WERI-Rb-1 (cell line): Measurements from ENCODE around the gene CTTNBP2.

Experiments
- DNase-seq: peaks from one replicate; pipeline ENCODE4 v3.0.0-alpha.2; 2020
- H3K27ac ChIP-seq: fragments of 250-450 bp; sonication (Bioruptor Pico); 2 replicates; pipeline ENCODE4 v1.5.1; 2020; ENCODE audit warnings: mild to moderate bottlenecking, moderate library complexity
- H3K27me3 ChIP-seq: fragments of 250-450 bp; sonication (Bioruptor Pico); 2 replicates; pipeline ENCODE4 v1.5.1; 2021; ENCODE audit warnings: mild to moderate bottlenecking, low read depth, moderate library complexity; ENCODE audit not compliant: insufficient read depth, severe bottlenecking
- H3K36me3 ChIP-seq: fragments of 250-450 bp; sonication (Bioruptor Pico); 2 replicates; pipeline ENCODE4 v1.5.1; 2020; ENCODE audit warnings: mild to moderate bottlenecking, moderate library complexity
- H3K4me3 ChIP-seq: 2 replicates; pipeline ENCODE4 v1.5.1; 2011; ENCODE audit warnings: low read depth, mild to moderate bottlenecking, control low read depth, low read length
- H3K9me3 ChIP-seq: fragments of 250-450 bp; sonication (Bioruptor Pico); 2 replicates; pipeline ENCODE4 v1.5.1; 2021; ENCODE audit warnings: mild to moderate bottlenecking, moderate library complexity; ENCODE audit not compliant: severe bottlenecking
- TF ChIP-seq, protein P1 (sequence below): IDR thresholded peaks from 2 replicates; pipeline ENCODE4 v1.5.1; 2011; ENCODE audit warnings: low read depth, mild to moderate bottlenecking, control low read depth, inconsistent platforms, low read length

The CTTNBP2 gene

DNA sequence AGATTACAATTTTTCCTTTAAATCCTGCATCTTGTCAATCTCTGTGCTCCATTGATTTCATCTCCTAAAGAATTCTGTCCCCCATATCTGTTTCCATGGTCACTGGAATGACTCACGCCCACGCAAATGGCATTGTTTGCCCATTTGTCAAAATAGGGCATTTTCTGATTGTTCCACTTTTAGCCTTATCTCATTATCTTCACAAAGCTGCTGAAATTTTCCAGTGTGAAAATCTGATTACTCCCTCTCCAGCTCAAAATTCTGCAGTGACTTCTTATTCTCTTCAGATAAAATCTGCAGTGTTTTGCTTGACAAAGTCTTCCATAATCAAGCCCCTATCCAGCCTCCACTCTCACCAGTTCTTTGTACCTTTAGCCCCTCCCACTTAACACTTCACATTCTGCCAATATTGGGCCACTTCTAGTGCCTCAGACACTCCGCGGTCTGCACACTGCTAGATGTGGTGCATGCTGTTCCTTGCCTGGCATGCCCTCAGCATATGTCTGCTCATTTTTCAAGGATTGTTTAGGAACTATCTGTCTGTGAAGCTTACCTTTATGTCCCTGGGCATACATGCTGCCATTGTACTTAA, 33.9 kb upstream of the CTTNBP2 start:
- DNase-seq = no peak
- H3K9me3 ChIP-seq = no peaks in the 10 kb centered on the region
- no peaks in the 10 kb centered on the region for H3K36me3 ChIP-seq
- peaks cover 8% of the 10 kb centered on the region for H3K27me3 ChIP-seq
- H3K4me3 ChIP-seq = no peak overlapping the region
- TF ChIP-seq, protein P1, sequence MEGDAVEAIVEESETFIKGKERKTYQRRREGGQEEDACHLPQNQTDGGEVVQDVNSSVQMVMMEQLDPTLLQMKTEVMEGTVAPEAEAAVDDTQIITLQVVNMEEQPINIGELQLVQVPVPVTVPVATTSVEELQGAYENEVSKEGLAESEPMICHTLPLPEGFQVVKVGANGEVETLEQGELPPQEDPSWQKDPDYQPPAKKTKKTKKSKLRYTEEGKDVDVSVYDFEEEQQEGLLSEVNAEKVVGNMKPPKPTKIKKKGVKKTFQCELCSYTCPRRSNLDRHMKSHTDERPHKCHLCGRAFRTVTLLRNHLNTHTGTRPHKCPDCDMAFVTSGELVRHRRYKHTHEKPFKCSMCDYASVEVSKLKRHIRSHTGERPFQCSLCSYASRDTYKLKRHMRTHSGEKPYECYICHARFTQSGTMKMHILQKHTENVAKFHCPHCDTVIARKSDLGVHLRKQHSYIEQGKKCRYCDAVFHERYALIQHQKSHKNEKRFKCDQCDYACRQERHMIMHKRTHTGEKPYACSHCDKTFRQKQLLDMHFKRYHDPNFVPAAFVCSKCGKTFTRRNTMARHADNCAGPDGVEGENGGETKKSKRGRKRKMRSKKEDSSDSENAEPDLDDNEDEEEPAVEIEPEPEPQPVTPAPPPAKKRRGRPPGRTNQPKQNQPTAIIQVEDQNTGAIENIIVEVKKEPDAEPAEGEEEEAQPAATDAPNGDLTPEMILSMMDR = no peak
- no peak overlapping the region for H3K27ac ChIP-seq

DNA sequence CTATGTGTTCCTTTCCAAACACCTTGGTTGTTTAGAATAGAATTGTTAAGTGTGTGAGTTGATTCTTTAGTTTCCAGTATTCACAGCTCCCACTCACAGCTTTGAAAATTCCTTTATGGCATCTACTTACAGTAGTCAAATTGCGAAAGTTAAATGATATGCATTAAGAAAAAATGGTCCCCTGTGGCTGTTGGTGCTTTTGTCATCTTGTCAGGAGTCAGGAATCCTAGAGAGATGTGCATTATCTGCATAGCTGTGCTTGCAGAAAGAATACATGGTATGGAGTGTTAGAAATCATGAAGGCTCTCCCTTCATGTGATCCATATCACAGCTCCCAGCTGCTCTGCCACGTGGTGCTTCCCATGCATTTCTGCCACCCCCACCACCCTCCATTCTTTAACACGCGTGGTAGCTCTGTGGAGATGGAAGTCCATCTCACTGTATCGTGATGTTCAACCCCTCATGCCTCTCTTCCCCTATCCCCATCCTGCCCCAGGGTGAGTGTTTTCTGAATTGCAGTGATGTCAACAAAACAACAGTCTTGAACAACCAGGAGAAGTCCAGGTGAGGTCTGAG, 29.2 kb upstream of the CTTNBP2 start:
- Histone ChIP-seq H3K4me3 (no peak overlapping the region), H3K27me3 (peaks cover 18% of the 10 kb centered on the region), H3K36me3 (no peaks in the 10 kb centered on the region), H3K9me3 (no peaks in the 10 kb centered on the region), H3K27ac (no peak overlapping the region)
- TF ChIP-seq, protein P1 = no peak
- DNase-seq = no peak

DNA sequence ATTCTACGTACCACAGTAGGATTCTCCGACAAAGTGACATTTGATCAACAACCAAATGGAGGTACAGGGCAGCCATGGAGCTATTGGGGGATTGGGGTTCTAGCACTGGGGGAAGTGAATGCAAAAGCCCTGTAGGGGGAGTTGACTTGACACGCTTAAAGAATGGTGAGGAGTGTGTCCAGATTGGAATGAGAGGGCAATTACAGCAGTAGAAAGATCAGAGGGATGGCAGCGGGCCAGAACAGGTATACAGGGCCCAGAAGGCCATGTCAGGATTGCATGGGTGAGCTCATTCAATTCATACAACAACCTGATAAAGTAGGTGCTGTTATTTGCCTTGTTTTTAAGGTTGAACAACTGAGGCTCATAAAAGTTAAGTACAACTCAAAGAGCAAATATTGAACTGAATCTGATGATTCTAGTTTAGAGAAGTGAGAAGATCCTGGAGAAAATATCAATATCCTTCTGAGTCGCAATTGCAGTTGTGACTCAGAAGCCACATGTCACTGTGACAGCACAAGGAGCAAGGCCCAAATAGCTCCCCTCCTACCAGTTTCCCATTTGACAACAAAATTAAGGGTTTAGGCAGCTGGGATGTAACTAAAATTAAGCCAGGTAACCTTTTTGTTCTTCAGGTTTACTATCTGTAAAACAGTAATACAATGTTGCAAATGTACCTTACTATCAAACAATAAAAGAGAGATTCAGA, 28.0 kb upstream of the CTTNBP2 start:
- no peak overlapping the region for H3K27ac ChIP-seq
- no peak overlapping the region for H3K4me3 ChIP-seq
- H3K36me3 ChIP-seq = no peaks in the 10 kb centered on the region
- peaks cover 18% of the 10 kb centered on the region for H3K27me3 ChIP-seq
- TF ChIP-seq, protein P1 = no peak
- no peaks in the 10 kb centered on the region for H3K9me3 ChIP-seq
- no peak for DNase-seq

DNA sequence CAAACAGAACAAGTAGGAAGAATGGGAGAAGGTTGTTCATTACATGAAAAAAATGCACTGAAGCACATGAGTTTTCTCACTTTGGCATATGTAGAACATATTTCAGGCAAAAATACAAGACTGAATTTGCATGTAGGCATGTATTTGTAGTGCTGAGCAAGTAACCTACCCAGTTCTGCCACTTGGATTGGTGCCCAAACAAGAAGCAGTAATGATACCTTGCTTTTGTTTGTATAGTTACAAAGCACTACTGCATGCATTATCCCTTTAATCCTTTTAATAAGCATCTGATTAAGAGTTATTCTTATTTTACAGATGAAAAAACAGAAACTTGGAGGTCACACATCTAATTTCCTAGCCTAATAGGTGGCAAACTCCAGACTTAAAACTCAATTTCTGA, 23.1 kb upstream of the CTTNBP2 start:
- Histone ChIP-seq H3K27me3 (peaks cover 28% of the 10 kb centered on the region), H3K36me3 (no peaks in the 10 kb centered on the region), H3K4me3 (no peak overlapping the region), H3K27ac (no peak overlapping the region), H3K9me3 (no peaks in the 10 kb centered on the region)
- no peak for DNase-seq
- TF ChIP-seq, protein P1 = no peak

DNA sequence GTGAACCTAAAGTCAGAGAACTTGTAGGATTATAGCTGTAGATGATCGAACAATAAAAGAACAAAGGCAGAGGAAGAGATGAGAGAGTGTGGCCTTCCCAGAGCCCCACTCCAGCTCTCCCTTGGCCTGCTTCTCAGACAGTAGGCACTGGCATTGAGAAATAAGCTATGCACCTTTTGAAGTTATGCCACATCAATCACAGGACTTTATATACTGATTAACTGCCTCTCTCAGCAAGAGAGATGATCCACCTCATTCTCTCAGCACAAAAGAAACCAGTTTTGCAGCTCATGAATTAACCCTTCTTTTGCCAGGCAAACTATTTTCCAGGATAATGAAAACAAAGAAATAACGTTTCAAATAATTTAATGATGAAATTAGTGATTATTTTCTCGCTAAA, 22.0 kb upstream of the CTTNBP2 start:
- no peaks in the 10 kb centered on the region for H3K36me3 ChIP-seq
- no peak overlapping the region for H3K27ac ChIP-seq
- H3K27me3 ChIP-seq = peaks cover 33% of the 10 kb centered on the region
- H3K9me3 ChIP-seq = no peaks in the 10 kb centered on the region
- TF ChIP-seq, protein P1 = no peak
- no peak for DNase-seq
- no peak overlapping the region for H3K4me3 ChIP-seq
